GM18502 (cell line): ENCODE data around the gene TRIM52.

Experiments used
- ATAC-seq: cut with Tn5 transposase; IDR thresholded peaks from one replicate; pipeline ENCODE4 v1.9.1; 2021; ENCODE audit warnings: mild to moderate bottlenecking; ENCODE audit not compliant: unreplicated experiment, poor library complexity

The TRIM52 gene

GRCh38 chr5:181234455-181235306, 26.3 kb downstream of the TRIM52 start:
- ATAC-seq = no peak

- no peak for ATAC-seq
These were observed 27.0 kb downstream of the TRIM52 start for GRCh38 chr5:181233801-181234454.

GRCh38 chr5:181233088-181233800, 27.7 kb downstream of the TRIM52 start:
- ATAC-seq = no peak

- ATAC-seq = no peak
These were observed 28.4 kb downstream of the TRIM52 start for GRCh38 chr5:181232593-181232992.

- ATAC-seq = no peak
These were observed 29.5 kb downstream of the TRIM52 start for GRCh38 chr5:181231432-181231831.

GRCh38 chr5:181230551-181230950, 30.4 kb downstream of the TRIM52 start:
- no peak for ATAC-seq

- no peak for ATAC-seq
These were observed 30.9 kb downstream of the TRIM52 start for GRCh38 chr5:181229996-181230395.

GRCh38 chr5:181224390-181225229, 36.3 kb downstream of the TRIM52 start:
- ATAC-seq = no peak

- peak; percentile 6 for ATAC-seq
These were observed 37.1 kb downstream of the TRIM52 start for GRCh38 chr5:181223729-181224389.

- peak; percentile 68 for ATAC-seq
These were observed 37.8 kb downstream of the TRIM52 start, which contains the start of gene TRIM41 for GRCh38 chr5:181223058-181223728. Gene TRIM41 (plus strand): TSS chr5:181223281. CDS start chr5:181224000, 719 bp downstream.

GRCh38 chr5:181222630-181223057, 38.3 kb downstream of the TRIM52 start:
- no peak for ATAC-seq

GRCh38 chr5:181221792-181222629, 38.9 kb downstream of the TRIM52 start:
- ATAC-seq = no peak

- ATAC-seq = no peak
These were observed 39.7 kb downstream of the TRIM52 start for GRCh38 chr5:181221105-181221791.

GRCh38 chr5:181220178-181220515, 40.8 kb downstream of the TRIM52 start:
- no peak for ATAC-seq

GRCh38 chr5:181219262-181220177, 41.4 kb downstream of the TRIM52 start:
- ATAC-seq = no peak

GRCh38 chr5:181218795-181219124, 42.2 kb downstream of the TRIM52 start:
- no peak for ATAC-seq

GRCh38 chr5:181217803-181218062, 43.2 kb downstream of the TRIM52 start:
- ATAC-seq = peak; percentile 15
